Activated CD4-positive, alpha-beta T cell treated with anti-CD3 and anti-CD28 coated beads for 36 hours (primary cell): Measurements from ENCODE around the gene SVEP1. TPM values are rescaled to one million over a fixed set of nuclear protein-coding genes. Genes with fewer than 3 reads are reported as not detected.
A peak's percentile ranks its signal among the peaks of the same experiment; 100 is the strongest.

ENCODE experiments used
- ATAC-seq: fragments of 200-7000 bp; cut with Tn5 transposase; one replicate; pipeline ENCODE4 v1.10.0; 2021; ENCODE audit warnings: mild to moderate bottlenecking, moderate library complexity
- CTCF ChIA-PET: fragments of 350-600 bp; sonication (Branson Sonifier 250); formaldehyde crosslinking; loops from one replicate; lab custom pipeline; 2021; ENCODE audit warnings: antibody characterized with exemption; lab: Charles Lee
- POLR2A ChIA-PET: fragments of 350-600 bp; sonication (Branson Sonifier 250); formaldehyde crosslinking; loops from one replicate; lab custom pipeline; 2021; ENCODE audit warnings: antibody characterized with exemption, inconsistent platforms; lab: Charles Lee
- DNase-seq: peaks from one replicate; pipeline ENCODE4 v3.0.0-alpha.2; 2020
- H3K27ac Mint-ChIP-seq: one replicate; pipeline ENCODE4 v1.8.0; 2021; ENCODE audit warnings: mixed read lengths
- H3K27me3 Mint-ChIP-seq: one replicate; pipeline ENCODE4 v1.8.0; 2021; ENCODE audit warnings: mixed read lengths
- H3K36me3 Mint-ChIP-seq: one replicate; pipeline ENCODE4 v1.8.0; 2021; ENCODE audit warnings: low read depth, mixed read lengths
- H3K4me1 Mint-ChIP-seq: one replicate; pipeline ENCODE4 v1.8.0; 2021; ENCODE audit warnings: mixed read lengths
- H3K4me3 Mint-ChIP-seq: one replicate; pipeline ENCODE4 v1.8.0; 2021; ENCODE audit warnings: mild to moderate bottlenecking, moderate library complexity, mixed read lengths
- H3K9me3 Mint-ChIP-seq: one replicate; pipeline ENCODE4 v1.8.0; 2021; ENCODE audit warnings: low read depth, mixed read lengths
- intact Hi-C, 2 experiments: fragments of 100-400 bp; cut with DNase I in 1 of 2; cut with micrococcal nuclease in 1 of 2; formaldehyde crosslinking; loops; one replicate each; pipeline versions ENCODE4 v1.14.2 to v1.15.1; 2022 to 2024; cut with DNase I, micrococcal nuclease
- total RNA-seq, 2 experiments: library from RNA; stranded (reverse); gene quantifications; one replicate each; pipeline ENCODE4 v1.2.3, GENCODE V29; 2021

Gene SVEP1
- total RNA-seq, 2 experiments from 2014 or later, result not detected

DNA sequence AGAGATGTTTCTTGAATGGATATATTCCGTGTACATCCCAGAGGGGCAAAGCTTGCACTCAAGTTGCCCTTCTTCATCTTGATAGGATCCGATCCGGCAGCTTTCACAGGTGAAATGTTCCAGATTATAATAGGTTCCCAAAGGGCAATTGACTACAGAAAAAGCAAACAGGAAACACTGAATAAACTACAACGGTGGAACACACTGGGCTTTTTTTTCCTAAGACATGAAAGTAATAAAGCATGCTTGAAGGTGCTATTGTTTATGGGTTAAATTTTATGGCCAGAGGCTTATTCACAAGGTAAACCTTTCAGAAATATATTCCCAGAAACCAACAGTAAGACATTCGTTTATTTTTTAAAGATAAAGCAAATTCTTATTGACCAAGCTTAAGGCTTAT is 110.6 kb downstream of the SVEP1 start:
- ChIA-PET CTCF (no interaction called here), POLR2A (no interaction called here)
- Mint-ChIP-seq H3K4me3 (no peak overlapping the region), H3K27me3 (peaks cover 2% of the 10 kb centered on the region), H3K36me3 (no peaks in the 10 kb centered on the region), H3K9me3 (no peaks in the 10 kb centered on the region), H3K4me1 (no peaks in the 10 kb centered on the region), H3K27ac (no peak overlapping the region)
- intact Hi-C loops, result no loop called here
- ATAC-seq, result no peak
- DNase-seq, result no peak

DNA sequence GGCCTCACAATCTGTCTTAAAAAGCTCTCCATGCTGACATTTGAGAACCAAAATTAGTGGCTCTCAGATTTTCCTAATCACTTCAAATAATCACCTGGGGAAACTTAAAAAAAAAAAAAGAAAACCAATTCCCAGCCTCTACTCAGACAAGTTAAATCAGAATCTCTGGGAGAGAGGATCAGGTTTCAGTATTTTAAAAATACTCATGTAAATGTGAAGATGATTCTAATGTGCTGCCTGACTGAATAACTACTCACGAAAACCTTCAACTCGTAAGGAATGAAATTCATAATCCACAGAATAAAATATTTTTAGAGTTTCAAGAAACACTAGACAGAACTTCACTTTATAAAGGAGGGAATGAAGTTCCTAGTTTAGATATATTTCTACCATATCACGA is 114.4 kb downstream of the SVEP1 start:
- H3K27me3 Mint-ChIP-seq, result peaks cover 2% of the 10 kb centered on the region
- no peaks in the 10 kb centered on the region for H3K9me3 Mint-ChIP-seq
- H3K36me3 Mint-ChIP-seq, result no peaks in the 10 kb centered on the region
- H3K4me3 Mint-ChIP-seq, result no peak overlapping the region
- ATAC-seq (no peak), DNase-seq (no peak)
- intact Hi-C loops, result no loop called here
- H3K27ac Mint-ChIP-seq, result no peak overlapping the region
- H3K4me1 Mint-ChIP-seq, result no peaks in the 10 kb centered on the region
- ChIA-PET POLR2A (no interaction called here), CTCF (no interaction called here)

GRCh38 chr9:110464321-110464720 is 115.2 kb downstream of the SVEP1 start:
- DNase-seq (no peak), ATAC-seq (no peak)
- Mint-ChIP-seq H3K27ac (no peak overlapping the region), H3K4me3 (no peak overlapping the region), H3K9me3 (no peaks in the 10 kb centered on the region), H3K36me3 (no peaks in the 10 kb centered on the region), H3K4me1 (no peaks in the 10 kb centered on the region), H3K27me3 (no peaks in the 10 kb centered on the region)
- CTCF ChIA-PET, result no interaction called here
- POLR2A ChIA-PET, result interaction anchor here (1.1 kb wide), 1 partner anchor 20 kb away, joined by 6 read pairs; no protein-coding TSS in a partner anchor
- intact Hi-C loops, result no loop called here

GRCh38 chr9:110463499-110463898 is 116.0 kb downstream of the SVEP1 start:
- H3K36me3 Mint-ChIP-seq, result no peaks in the 10 kb centered on the region
- no peak overlapping the region for H3K4me3 Mint-ChIP-seq
- no peak overlapping the region for H3K27ac Mint-ChIP-seq
- ChIA-PET POLR2A (interaction anchor here (1.1 kb wide), 1 partner anchor 20 kb away, joined by 6 read pairs; no protein-coding TSS in a partner anchor), CTCF (no interaction called here)
- ATAC-seq (no peak), DNase-seq (no peak)
- intact Hi-C loops, result no loop called here
- no peaks in the 10 kb centered on the region for H3K4me1 Mint-ChIP-seq
- H3K27me3 Mint-ChIP-seq, result no peaks in the 10 kb centered on the region
- no peaks in the 10 kb centered on the region for H3K9me3 Mint-ChIP-seq

DNA sequence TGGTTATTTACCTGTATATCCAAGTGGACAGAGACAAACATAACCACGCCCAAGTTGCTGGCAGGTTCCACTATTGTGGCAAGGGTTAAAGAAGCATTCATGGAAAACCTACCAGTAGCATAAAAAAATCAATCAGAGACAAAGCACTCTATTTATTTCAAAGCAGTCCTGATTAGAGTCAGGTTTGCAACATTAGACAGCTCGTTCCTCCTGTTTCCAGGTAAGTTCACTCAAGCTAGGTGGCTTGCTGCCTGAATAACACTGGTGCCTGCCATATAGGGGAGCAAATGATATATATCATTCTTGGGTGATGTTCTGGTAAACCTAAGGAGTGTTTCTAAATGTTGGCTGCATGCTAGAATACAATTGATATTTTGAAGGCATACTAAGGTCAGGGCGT is 122.3 kb downstream of the SVEP1 start:
- H3K4me1 Mint-ChIP-seq, result no peaks in the 10 kb centered on the region
- H3K27me3 Mint-ChIP-seq, result peaks cover 1% of the 10 kb centered on the region
- no peak overlapping the region for H3K4me3 Mint-ChIP-seq
- no peak for ATAC-seq
- no peak overlapping the region for H3K27ac Mint-ChIP-seq
- H3K36me3 Mint-ChIP-seq, result no peaks in the 10 kb centered on the region
- ChIA-PET POLR2A (no interaction called here), CTCF (no interaction called here)
- intact Hi-C loops, result no loop called here
- DNase-seq, result no peak
- H3K9me3 Mint-ChIP-seq, result no peaks in the 10 kb centered on the region

- CTCF ChIA-PET, result no interaction called here
- no peak overlapping the region for H3K27ac Mint-ChIP-seq
These were observed 122.9 kb downstream of the SVEP1 start for GRCh38 chr9:110456681-110457080.

GRCh38 chr9:110455860-110456259 is 123.7 kb downstream of the SVEP1 start:
- no peaks in the 10 kb centered on the region for H3K9me3 Mint-ChIP-seq
- intact Hi-C loops, result no loop called here
- ATAC-seq (no peak), DNase-seq (no peak)
- H3K4me3 Mint-ChIP-seq, result no peak overlapping the region
- H3K27ac Mint-ChIP-seq, result no peak overlapping the region
- H3K36me3 Mint-ChIP-seq, result no peaks in the 10 kb centered on the region
- CTCF ChIA-PET, result no interaction called here
- peaks cover 2% of the 10 kb centered on the region for H3K27me3 Mint-ChIP-seq
- H3K4me1 Mint-ChIP-seq, result no peaks in the 10 kb centered on the region
- POLR2A ChIA-PET, result no interaction called here

More at GRCh38 chr9:110456681-110457080, 122.9 kb downstream of the SVEP1 start:
- Mint-ChIP-seq H3K4me1 (no peaks in the 10 kb centered on the region), H3K27me3 (peaks cover 2% of the 10 kb centered on the region), H3K9me3 (no peaks in the 10 kb centered on the region), H3K36me3 (no peaks in the 10 kb centered on the region), H3K4me3 (no peak overlapping the region)
- POLR2A ChIA-PET, result no interaction called here
- no peak for DNase-seq
- no peak for ATAC-seq
- intact Hi-C loops, result no loop called here

DNA sequence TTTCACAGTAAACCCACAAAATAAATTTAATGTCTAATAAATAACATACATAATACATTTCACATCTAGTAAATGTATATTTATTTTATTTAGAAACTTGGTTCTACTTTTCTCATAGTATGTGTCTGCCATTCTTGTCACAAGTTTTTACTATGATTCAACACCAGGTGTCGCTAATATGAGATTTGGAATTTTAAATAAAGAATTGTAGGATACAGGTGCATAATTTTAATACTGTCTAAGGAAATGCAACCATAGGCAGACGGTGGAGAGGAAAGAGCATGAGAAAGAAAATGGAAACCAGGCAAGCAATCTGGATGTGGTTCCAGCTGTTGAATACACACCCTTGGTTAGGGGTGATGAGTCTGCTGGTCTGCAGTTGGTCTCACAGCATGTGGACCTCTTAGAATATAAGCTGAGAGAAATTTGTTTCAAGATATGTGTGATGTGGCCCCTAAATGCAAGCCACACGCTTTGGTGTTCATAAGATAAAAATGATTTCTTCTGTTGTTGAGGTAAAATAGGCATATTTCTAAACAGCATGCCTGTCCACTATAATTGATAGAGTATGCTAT is 127.2 kb downstream of the SVEP1 start:
- intact Hi-C loops, result loop anchor here (1.0 to 5.0 kb wide), 3 partner anchors 170 to 846 kb away; no protein-coding TSS in a partner anchor
- no peaks in the 10 kb centered on the region for H3K9me3 Mint-ChIP-seq
- ATAC-seq (no peak), DNase-seq (no peak)
- no peaks in the 10 kb centered on the region for H3K4me1 Mint-ChIP-seq
- H3K36me3 Mint-ChIP-seq, result no peaks in the 10 kb centered on the region
- peaks cover 3% of the 10 kb centered on the region for H3K27me3 Mint-ChIP-seq
- H3K4me3 Mint-ChIP-seq, result no peak overlapping the region
- CTCF ChIA-PET, result interaction anchor here (0.6 to 1.6 kb wide), 3 partner anchors 9 to 250 kb away, joined by 3 to 4 read pairs (median 3); no protein-coding TSS in a partner anchor
- POLR2A ChIA-PET, result no interaction called here
- no peak overlapping the region for H3K27ac Mint-ChIP-seq

DNA sequence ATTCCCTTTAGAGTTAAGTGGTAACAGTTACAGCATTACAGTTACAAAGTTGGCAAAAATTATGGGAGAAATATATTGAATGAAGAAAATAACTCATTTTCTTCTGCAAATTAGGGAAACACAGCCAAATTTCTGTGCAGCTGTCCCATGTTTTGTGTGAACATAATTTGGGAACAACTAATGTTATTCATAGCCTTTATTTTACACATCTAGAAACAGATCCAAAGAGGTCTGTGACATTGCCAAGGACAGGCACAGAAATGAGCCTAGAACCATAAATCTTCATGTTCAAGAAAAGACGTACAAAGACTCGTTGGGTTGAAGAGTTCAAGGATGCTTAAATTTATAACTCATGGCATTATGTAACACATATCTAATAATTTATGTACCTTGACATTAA is 127.8 kb downstream of the SVEP1 start:
- Mint-ChIP-seq H3K9me3 (no peaks in the 10 kb centered on the region), H3K4me1 (no peaks in the 10 kb centered on the region), H3K4me3 (no peak overlapping the region), H3K27ac (no peak overlapping the region), H3K36me3 (no peaks in the 10 kb centered on the region), H3K27me3 (peaks cover 3% of the 10 kb centered on the region)
- ATAC-seq (no peak), DNase-seq (no peak)
- intact Hi-C loops, result loop anchor here (1.0 to 5.0 kb wide), 3 partner anchors 171 to 847 kb away; no protein-coding TSS in a partner anchor
- CTCF ChIA-PET, result interaction anchor here (1.6 kb wide), 1 partner anchor 9 kb away, joined by 3 read pairs; no protein-coding TSS in a partner anchor
- POLR2A ChIA-PET, result no interaction called here

DNA sequence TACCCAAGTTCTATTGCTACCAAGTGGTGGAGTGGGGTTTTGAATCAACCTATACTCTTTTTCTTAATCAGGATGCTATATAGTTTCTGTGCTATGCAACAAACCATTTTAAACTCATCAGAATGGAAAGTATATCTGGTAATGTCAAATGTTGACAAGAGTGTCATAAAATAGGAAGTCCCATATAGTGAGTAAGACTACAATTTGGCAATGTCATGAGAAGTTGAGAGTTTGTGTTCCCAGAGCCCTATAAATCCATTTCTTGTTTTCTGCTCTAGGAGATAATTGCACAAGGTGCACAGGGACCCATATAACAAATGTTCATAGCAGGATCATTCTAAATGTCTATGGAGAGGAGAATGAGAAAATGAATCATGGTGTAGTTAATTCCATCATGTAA is 132.1 kb downstream of the SVEP1 start:
- H3K4me1 Mint-ChIP-seq, result no peaks in the 10 kb centered on the region
- H3K36me3 Mint-ChIP-seq, result no peaks in the 10 kb centered on the region
- intact Hi-C loops, result no loop called here
- ATAC-seq (no peak), DNase-seq (no peak)
- H3K9me3 Mint-ChIP-seq, result peaks cover 5% of the 10 kb centered on the region
- H3K27ac Mint-ChIP-seq, result no peak overlapping the region
- H3K27me3 Mint-ChIP-seq, result peaks cover 3% of the 10 kb centered on the region
- H3K4me3 Mint-ChIP-seq, result no peak overlapping the region
- ChIA-PET POLR2A (no interaction called here), CTCF (interaction anchor here (1.0 kb wide), 1 partner anchor 204 kb away, joined by 3 read pairs; no protein-coding TSS in a partner anchor)

DNA sequence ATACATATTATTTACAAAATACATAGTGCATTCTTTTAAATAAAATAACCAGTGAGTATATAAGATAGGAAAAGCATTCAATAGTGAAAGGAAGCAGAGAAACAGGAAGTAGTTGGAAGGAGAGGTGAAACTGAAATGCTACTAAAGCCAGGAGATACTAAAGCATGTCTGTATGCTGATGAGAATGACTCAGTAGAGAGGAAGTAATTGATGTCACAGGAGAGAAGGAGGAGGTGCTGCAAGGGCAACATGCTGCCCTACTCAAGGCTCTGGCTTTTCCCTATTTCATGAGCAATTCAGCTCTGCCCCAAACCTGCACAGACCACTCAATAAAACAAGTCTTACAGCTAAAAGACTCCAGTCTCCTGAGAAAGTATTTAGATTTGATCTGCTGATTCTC is 133.4 kb downstream of the SVEP1 start:
- ChIA-PET CTCF (no interaction called here), POLR2A (no interaction called here)
- no peaks in the 10 kb centered on the region for H3K36me3 Mint-ChIP-seq
- ATAC-seq, result peak; percentile 65
- H3K27me3 Mint-ChIP-seq, result peaks cover 1% of the 10 kb centered on the region
- peaks cover 5% of the 10 kb centered on the region for H3K9me3 Mint-ChIP-seq
- intact Hi-C loops, result no loop called here
- DNase-seq, result peak; percentile 8
- no peaks in the 10 kb centered on the region for H3K4me1 Mint-ChIP-seq
- H3K27ac Mint-ChIP-seq, result no peak overlapping the region
- no peak overlapping the region for H3K4me3 Mint-ChIP-seq

DNA sequence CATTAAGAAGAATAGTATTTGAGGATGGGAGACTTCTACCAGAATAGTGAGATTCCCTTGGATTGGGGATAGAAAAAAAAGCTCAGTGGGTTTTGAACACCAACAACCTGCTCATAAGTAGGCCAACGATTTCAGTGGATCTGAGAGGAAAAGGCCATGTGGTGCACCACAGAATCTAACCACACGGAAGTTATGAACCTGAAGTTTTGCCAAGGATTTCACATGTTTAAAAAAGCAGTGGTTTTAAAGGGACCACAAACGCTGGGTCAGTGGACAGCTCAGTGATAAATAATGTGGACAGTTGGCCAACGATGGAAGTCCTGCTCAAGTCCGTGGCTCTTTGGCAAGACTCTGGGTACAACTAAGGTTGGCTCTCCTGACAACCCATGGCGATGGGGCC is 134.6 kb downstream of the SVEP1 start:
- H3K9me3 Mint-ChIP-seq, result peaks cover 5% of the 10 kb centered on the region
- no peak overlapping the region for H3K4me3 Mint-ChIP-seq
- ATAC-seq (no peak), DNase-seq (no peak)
- ChIA-PET CTCF (no interaction called here), POLR2A (no interaction called here)
- no peak overlapping the region for H3K27ac Mint-ChIP-seq
- intact Hi-C loops, result no loop called here
- no peaks in the 10 kb centered on the region for H3K4me1 Mint-ChIP-seq
- no peaks in the 10 kb centered on the region for H3K36me3 Mint-ChIP-seq
- H3K27me3 Mint-ChIP-seq, result no peaks in the 10 kb centered on the region
